SK-N-SH (cell line): ENCODE data around the gene SEMA4D. TPM values are rescaled to one million over a fixed set of nuclear protein-coding genes. Genes with fewer than 3 reads are reported as not detected.

Source experiments
- CTCF ChIA-PET: fragments of 300-600, 350-600 bp; formaldehyde crosslinking; extraction: SDS; loops from one replicate; lab custom pipeline; 2021; lab: Yijun Ruan, JAX
- POLR2A ChIA-PET: fragments of 350-600 bp; sonication (Branson Sonifier 250); formaldehyde crosslinking; extraction: SDS; loops from one replicate; lab custom pipeline; 2020; ENCODE audit warnings: antibody characterized with exemption, inconsistent platforms; lab: Yijun Ruan, JAX
- DNase-seq: peaks from one replicate; pipeline ENCODE4 v3.0.0; 2012
- H2AFZ ChIP-seq: fragments of 200-600 bp; sonication (generic); 2 replicates; pipeline ENCODE4 v1.8.1; 2016; ENCODE audit warnings: antibody characterized with exemption, mild to moderate bottlenecking, low read depth
- H3F3A ChIP-seq: fragments of 200-600 bp; sonication (generic); replicated peaks from 2 replicates; pipeline ENCODE3; 2016; ENCODE audit warnings: antibody characterized with exemption, mild to moderate bottlenecking; ENCODE audit not compliant: insufficient read depth
- H3K27ac ChIP-seq, 2 experiments: fragments of 200-500 bp in 1 of 2; fragments of 200-600 bp in 1 of 2; sonication (Bioruptor generic) in 1 of 2; sonication (generic), shearing (Covaris generic) in 1 of 2; 2 replicates each; pipeline versions ENCODE4 v1.5.1 to v1.6.1; 2014 to 2016; ENCODE audit warnings: low read depth in 2 of 2, inconsistent platforms in 1 of 2, low read length in 1 of 2, mild to moderate bottlenecking in 1 of 2, mixed read lengths in 1 of 2
- H3K27me3 ChIP-seq: fragments of 200-600 bp; sonication (generic), shearing (Covaris generic); 2 replicates; pipeline ENCODE4 v1.6.1; 2016; ENCODE audit warnings: mixed run types; ENCODE audit not compliant: insufficient read depth
- H3K36me3 ChIP-seq, 2 experiments: fragments of 200-500 bp in 1 of 2; fragments of 200-600 bp in 1 of 2; sonication (Bioruptor generic) in 1 of 2; sonication (generic) in 1 of 2; replicated peaks in 1 of 2; 2 replicates each; pipeline versions ENCODE3 to v1.5.1; 2014 to 2016; ENCODE audit warnings: low read length in 1 of 2, mild to moderate bottlenecking in 1 of 2; ENCODE audit not compliant: insufficient read depth in 2 of 2, control insufficient read depth in 1 of 2
- H3K4me1 ChIP-seq, 2 experiments: fragments of 200-500 bp in 1 of 2; fragments of 200-600 bp in 1 of 2; sonication (Bioruptor generic) in 1 of 2; sonication (generic), shearing (Covaris generic) in 1 of 2; 2 replicates each; pipeline versions ENCODE4 v1.5.1 to v1.6.1; 2014 to 2016; ENCODE audit warnings: low read depth in 1 of 2, low read length in 1 of 2, mixed run types in 1 of 2; ENCODE audit not compliant: insufficient read depth in 2 of 2, control insufficient read depth in 1 of 2
- H3K4me2 ChIP-seq: fragments of 200-600 bp; sonication (generic), shearing (Covaris generic); 2 replicates; pipeline ENCODE4 v1.6.1; 2017; ENCODE audit warnings: mixed run types
- H3K4me3 ChIP-seq, 2 experiments: fragments of 200-500 bp in 1 of 2; fragments of 200-600 bp in 1 of 2; sonication (Bioruptor generic) in 1 of 2; sonication (generic), shearing (Covaris generic) in 1 of 2; 2 replicates each; pipeline versions ENCODE4 v1.5.1 to v1.8.1; 2014 to 2016; ENCODE audit warnings: low read depth in 2 of 2, inconsistent platforms in 1 of 2, low read length in 1 of 2, mild to moderate bottlenecking in 1 of 2, mixed read lengths in 1 of 2, moderate library complexity in 1 of 2
- H3K79me2 ChIP-seq: fragments of 200-600 bp; sonication (generic); 2 replicates; pipeline ENCODE4 v1.8.1; 2017; ENCODE audit warnings: mild to moderate bottlenecking; ENCODE audit not compliant: insufficient read depth
- H3K9ac ChIP-seq: fragments of 200-600 bp; sonication (generic); 2 replicates; pipeline ENCODE4 v1.6.1; 2017; ENCODE audit warnings: mixed run types
- H3K9me2 ChIP-seq: fragments of 200-600 bp; sonication (generic); 2 replicates; pipeline ENCODE4 v1.6.1; 2017; ENCODE audit warnings: mixed run types
- H3K9me3 ChIP-seq: fragments of 200-600 bp; sonication (generic); 2 replicates; pipeline ENCODE4 v1.6.1; 2017; ENCODE audit warnings: mixed run types, mild to moderate bottlenecking, moderate library complexity
- H4K20me1 ChIP-seq: fragments of 200-600 bp; sonication (generic); 2 replicates; pipeline ENCODE4 v1.6.1; 2017; ENCODE audit warnings: mild to moderate bottlenecking, mixed run types; ENCODE audit not compliant: insufficient read depth
- FOSL2 ChIP-seq: IDR thresholded peaks from 2 replicates; pipeline ENCODE4 v1.4.0; 2012; ENCODE audit warnings: low read depth, mild to moderate bottlenecking, moderate library complexity, borderline replicate concordance
- GABPA ChIP-seq: IDR thresholded peaks from 2 replicates; pipeline ENCODE4 v1.4.0; 2012; ENCODE audit warnings: low read depth, mild to moderate bottlenecking
- MEF2A ChIP-seq: IDR thresholded peaks from 2 replicates; pipeline ENCODE4 v1.4.0; 2012; ENCODE audit warnings: low read depth, borderline replicate concordance
- NFIC ChIP-seq: IDR thresholded peaks from 2 replicates; pipeline ENCODE4 v1.4.0; 2012; ENCODE audit warnings: borderline replicate concordance
- POLR2AphosphoS5 ChIP-seq: IDR thresholded peaks from 2 replicates; pipeline ENCODE4 v1.6.1; 2012; ENCODE audit warnings: low read depth, low read length
- RXRA ChIP-seq: IDR thresholded peaks from 2 replicates; pipeline ENCODE4 v1.4.0; 2012; ENCODE audit warnings: low read depth, mild to moderate bottlenecking, borderline replicate concordance
- TCF12 ChIP-seq: IDR thresholded peaks from 2 replicates; pipeline ENCODE4 v1.4.0; 2012
- YY1 ChIP-seq: IDR thresholded peaks from 2 replicates; pipeline ENCODE4 v1.4.0; 2012; ENCODE audit warnings: low read depth, mild to moderate bottlenecking
- WGBS: methylation state at CpG from one replicate; pipeline ENCODE4 v1.1.6; 2017; ENCODE audit warnings: low lambda C conversion rate; 5-methylcytosine and 5-hydroxymethylcytosine counted together
- polyA plus RNA-seq, 3 experiments: library from polyadenylated mRNA; depleted of rRNA; stranded (reverse); fragments of >200 nt; gene quantifications; 2 replicates each; pipeline ENCODE4 v1.2.3, GENCODE V29; 2012
- TF ChIP-seq, protein P1 (sequence below): IDR thresholded peaks from 2 replicates; pipeline ENCODE4 v1.4.0; 2012; ENCODE audit warnings: low read depth, borderline replicate concordance
- TF ChIP-seq, protein P2 (sequence below): IDR thresholded peaks from 2 replicates; pipeline ENCODE4; 2012
- TF ChIP-seq, protein P3 (sequence below): fragments of 150-350 bp; IDR thresholded peaks from 2 replicates; pipeline ENCODE4 v1.6.1; 2016; ENCODE audit warnings: mild to moderate bottlenecking, low read depth, low read length
- TF ChIP-seq, protein P4 (sequence below): IDR thresholded peaks from 2 replicates; pipeline ENCODE4 v1.4.0; 2012; ENCODE audit warnings: low read depth

Gene SEMA4D
- polyA plus RNA-seq, 1 of the 3 experiments (the other 2 are of a cell fraction): 4.8 TPM

DNA sequence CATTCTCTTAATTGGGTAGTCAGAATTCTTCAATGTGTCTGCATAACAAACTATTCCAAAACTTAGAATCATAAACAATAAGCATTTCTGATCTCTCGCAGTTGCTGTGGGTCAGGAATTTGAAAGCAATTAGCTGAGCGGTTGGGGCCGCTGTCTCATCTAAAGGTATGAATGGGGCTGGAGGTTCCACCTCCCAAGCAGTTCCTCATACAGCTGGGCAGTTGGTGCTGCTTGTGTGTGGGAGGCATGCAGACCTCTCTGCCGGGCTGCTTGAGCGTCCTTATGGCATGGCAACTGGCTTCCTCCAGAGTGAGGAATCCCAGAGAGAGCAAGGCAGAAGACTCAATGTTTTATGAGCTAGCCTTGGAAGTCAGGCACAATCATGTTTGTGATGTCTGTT is 30.2 kb upstream of the SEMA4D start:
- POLR2A ChIA-PET: no interaction called here
- WGBS: 91% methylated on average over 5 of the region's 5 CpGs
- CTCF ChIA-PET: interaction anchor here (0.8 to 2.7 kb wide), 4 partner anchors 18 to 70 kb away, joined by 3 to 13 read pairs (median 4); no protein-coding TSS in a partner anchor

DNA sequence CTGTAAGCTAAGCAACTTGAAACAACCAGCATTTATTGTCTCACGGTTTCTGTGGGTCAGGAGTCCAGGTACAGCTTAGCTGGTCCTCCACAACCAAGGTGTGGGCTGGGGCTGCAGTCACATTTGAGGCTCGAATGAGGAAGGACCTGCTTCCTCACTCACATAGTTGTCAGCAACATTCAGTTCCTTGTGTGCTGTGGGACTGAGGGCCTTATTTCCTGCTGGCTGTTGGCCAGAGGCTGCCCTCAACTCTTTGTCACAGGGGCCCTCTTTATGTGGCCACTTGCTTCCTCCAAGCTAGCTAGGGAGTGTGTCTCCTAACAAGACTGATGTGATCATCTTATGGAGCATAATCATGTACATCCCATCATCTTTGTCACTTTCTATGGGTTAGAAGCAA is 29.2 kb upstream of the SEMA4D start:
- Histone ChIP-seq H4K20me1 (no peaks in the 10 kb centered on the region), H3K4me3 (no peak overlapping the region), H3K79me2 (no peaks in the 10 kb centered on the region), H3K4me2 (no peak overlapping the region), H3K9me3 (no peaks in the 10 kb centered on the region)
- CTCF ChIA-PET: interaction anchor here (1.0 to 1.6 kb wide), 2 partner anchors 16 to 17 kb away, joined by 3 to 4 read pairs; no protein-coding TSS in a partner anchor
- TF ChIP-seq, protein P1, sequence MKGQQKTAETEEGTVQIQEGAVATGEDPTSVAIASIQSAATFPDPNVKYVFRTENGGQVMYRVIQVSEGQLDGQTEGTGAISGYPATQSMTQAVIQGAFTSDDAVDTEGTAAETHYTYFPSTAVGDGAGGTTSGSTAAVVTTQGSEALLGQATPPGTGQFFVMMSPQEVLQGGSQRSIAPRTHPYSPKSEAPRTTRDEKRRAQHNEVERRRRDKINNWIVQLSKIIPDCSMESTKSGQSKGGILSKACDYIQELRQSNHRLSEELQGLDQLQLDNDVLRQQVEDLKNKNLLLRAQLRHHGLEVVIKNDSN: no peak
- no peak for TF ChIP-seq GABPA
- no peak for TF ChIP-seq TCF12
- no peak for TF ChIP-seq RXRA
- no peak for TF ChIP-seq MEF2A
- TF ChIP-seq, all 33 proteins: peak for 0
- no peaks in the 10 kb centered on the region for H3K4me1 ChIP-seq
- no peak overlapping the region for H3K27ac ChIP-seq
- POLR2A ChIA-PET: no interaction called here
- no peaks in the 10 kb centered on the region for H3K27me3 ChIP-seq
- 42% methylated on average over 2 of the region's 2 CpGs for WGBS
- H2AFZ ChIP-seq: no peak overlapping the region
- no peak for DNase-seq
- no peaks in the 10 kb centered on the region for H3F3A ChIP-seq
- H3K9ac ChIP-seq: no peak overlapping the region
- H3K9me2 ChIP-seq: no peaks in the 10 kb centered on the region
- H3K36me3 ChIP-seq: no peaks in the 10 kb centered on the region

More for the DNA sequence above, 30.2 kb upstream of the SEMA4D start:
- no peaks in the 10 kb centered on the region for H3K36me3 ChIP-seq
- no peak for DNase-seq
- TF ChIP-seq POLR2AphosphoS5 (no peak), YY1 (no peak), FOSL2 (no peak)
- H3K4me2 ChIP-seq: no peak overlapping the region
- no peak overlapping the region for H2AFZ ChIP-seq
- H3K4me1 ChIP-seq: no peaks in the 10 kb centered on the region
- no peaks in the 10 kb centered on the region for H3K79me2 ChIP-seq
- no peaks in the 10 kb centered on the region for H3K27me3 ChIP-seq
- H3K9ac ChIP-seq: no peak overlapping the region
- H3K9me3 ChIP-seq: no peaks in the 10 kb centered on the region
- no peak overlapping the region for H3K27ac ChIP-seq
- no peaks in the 10 kb centered on the region for H4K20me1 ChIP-seq
- no peaks in the 10 kb centered on the region for H3K9me2 ChIP-seq
- no peaks in the 10 kb centered on the region for H3F3A ChIP-seq
- H3K4me3 ChIP-seq: no peak overlapping the region

DNA sequence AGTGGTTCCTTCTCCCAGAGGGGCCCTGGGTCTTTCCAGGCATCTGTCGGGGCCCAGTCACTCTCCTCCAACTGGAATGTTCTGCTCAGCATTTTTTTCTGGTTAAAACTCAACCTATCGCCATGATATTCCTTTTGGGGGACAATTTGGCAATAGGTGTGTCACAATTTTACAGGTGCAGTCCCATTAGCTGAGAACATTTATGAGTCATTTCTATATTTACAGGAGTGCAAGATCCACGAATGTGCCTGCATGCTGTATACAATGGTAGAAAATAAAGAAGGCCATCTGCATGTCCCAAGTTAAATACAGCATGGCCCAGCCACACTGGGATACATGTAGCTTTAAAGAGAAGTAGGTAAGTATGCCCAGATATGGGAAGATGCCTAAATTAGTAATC is 28.8 kb upstream of the SEMA4D start:
- no peak overlapping the region for H3K4me3 ChIP-seq
- H3F3A ChIP-seq: no peaks in the 10 kb centered on the region
- no peak overlapping the region for H3K9ac ChIP-seq
- 63% methylated on average over 3 of the region's 3 CpGs for WGBS
- no peak overlapping the region for H3K4me2 ChIP-seq
- no peaks in the 10 kb centered on the region for H4K20me1 ChIP-seq
- H3K36me3 ChIP-seq: no peaks in the 10 kb centered on the region
- H3K4me1 ChIP-seq: no peaks in the 10 kb centered on the region
- no peaks in the 10 kb centered on the region for H3K9me2 ChIP-seq
- POLR2A ChIA-PET: no interaction called here
- CTCF ChIA-PET: interaction anchor here (1.0 to 1.6 kb wide), 2 partner anchors 16 kb away, joined by 3 to 4 read pairs; no protein-coding TSS in a partner anchor
- no peaks in the 10 kb centered on the region for H3K27me3 ChIP-seq
- H3K79me2 ChIP-seq: no peaks in the 10 kb centered on the region
- H3K9me3 ChIP-seq: no peaks in the 10 kb centered on the region
- no peak overlapping the region for H2AFZ ChIP-seq
- DNase-seq: no peak
- TF ChIP-seq FOSL2 (no peak), NFIC (no peak)
- TF ChIP-seq, protein P2, sequence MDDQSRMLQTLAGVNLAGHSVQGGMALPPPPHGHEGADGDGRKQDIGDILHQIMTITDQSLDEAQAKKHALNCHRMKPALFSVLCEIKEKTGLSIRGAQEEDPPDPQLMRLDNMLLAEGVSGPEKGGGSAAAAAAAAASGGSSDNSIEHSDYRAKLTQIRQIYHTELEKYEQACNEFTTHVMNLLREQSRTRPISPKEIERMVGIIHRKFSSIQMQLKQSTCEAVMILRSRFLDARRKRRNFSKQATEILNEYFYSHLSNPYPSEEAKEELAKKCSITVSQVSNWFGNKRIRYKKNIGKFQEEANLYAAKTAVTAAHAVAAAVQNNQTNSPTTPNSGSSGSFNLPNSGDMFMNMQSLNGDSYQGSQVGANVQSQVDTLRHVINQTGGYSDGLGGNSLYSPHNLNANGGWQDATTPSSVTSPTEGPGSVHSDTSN: no peak
- TF ChIP-seq, protein P3, sequence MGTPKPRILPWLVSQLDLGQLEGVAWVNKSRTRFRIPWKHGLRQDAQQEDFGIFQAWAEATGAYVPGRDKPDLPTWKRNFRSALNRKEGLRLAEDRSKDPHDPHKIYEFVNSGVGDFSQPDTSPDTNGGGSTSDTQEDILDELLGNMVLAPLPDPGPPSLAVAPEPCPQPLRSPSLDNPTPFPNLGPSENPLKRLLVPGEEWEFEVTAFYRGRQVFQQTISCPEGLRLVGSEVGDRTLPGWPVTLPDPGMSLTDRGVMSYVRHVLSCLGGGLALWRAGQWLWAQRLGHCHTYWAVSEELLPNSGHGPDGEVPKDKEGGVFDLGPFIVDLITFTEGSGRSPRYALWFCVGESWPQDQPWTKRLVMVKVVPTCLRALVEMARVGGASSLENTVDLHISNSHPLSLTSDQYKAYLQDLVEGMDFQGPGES: no peak
- TF ChIP-seq, protein P4, sequence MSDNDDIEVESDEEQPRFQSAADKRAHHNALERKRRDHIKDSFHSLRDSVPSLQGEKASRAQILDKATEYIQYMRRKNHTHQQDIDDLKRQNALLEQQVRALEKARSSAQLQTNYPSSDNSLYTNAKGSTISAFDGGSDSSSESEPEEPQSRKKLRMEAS: no peak
- H3K27ac ChIP-seq: no peak overlapping the region
